WTC11 (cell line): ENCODE results near the gene MTX2. TPM values are rescaled to one million over a fixed set of nuclear protein-coding genes. Genes with fewer than 3 reads are reported as not detected.

Experiments
- ATAC-seq: fragments of 200-7000 bp; cut with Tn5 transposase; 2 replicates; pipeline ENCODE4 v1.10.0; 2021; ENCODE audit warnings: mild to moderate bottlenecking, moderate library complexity
- CTCF ChIA-PET: fragments of 300-600 bp; sonication (Branson Sonifier 250); formaldehyde crosslinking; loops from one replicate; lab custom pipeline; 2021; ENCODE audit warnings: antibody characterized with exemption; lab: Charles Lee
- POLR2A ChIA-PET: fragments of 350-600 bp; sonication (Branson Sonifier 250); formaldehyde crosslinking; loops from one replicate; lab custom pipeline; 2021; ENCODE audit warnings: antibody characterized with exemption; lab: Charles Lee
- DNase-seq: peaks from one replicate; pipeline ENCODE4 v3.0.0; 2021; ENCODE audit warnings: low spot score
- H3K27ac Mint-ChIP-seq: 2 replicates; pipeline ENCODE4 v1.8.0; 2021; ENCODE audit warnings: mixed read lengths
- H3K27me3 Mint-ChIP-seq: 2 replicates; pipeline ENCODE4 v1.8.0; 2021; ENCODE audit warnings: low read depth, mild to moderate bottlenecking, moderate library complexity, mixed read lengths
- H3K36me3 Mint-ChIP-seq: 2 replicates; pipeline ENCODE4 v1.8.0; 2021; ENCODE audit warnings: mixed read lengths
- H3K4me1 Mint-ChIP-seq: 2 replicates; pipeline ENCODE4 v1.8.0; 2022; ENCODE audit warnings: mixed read lengths
- H3K4me3 Mint-ChIP-seq: 2 replicates; pipeline ENCODE4 v1.8.0; 2021; ENCODE audit warnings: mild to moderate bottlenecking, moderate library complexity, mixed read lengths
- H3K9me3 Mint-ChIP-seq: 2 replicates; pipeline ENCODE4 v1.8.0; 2021; ENCODE audit warnings: mixed read lengths
- ARID4B ChIP-seq: sonication (generic); formaldehyde crosslinking; IDR thresholded peaks from 2 replicates; pipeline ENCODE4 v1.8.0; 2023; ENCODE audit warnings: missing genetic modification reagents, mild to moderate bottlenecking, borderline replicate concordance
- ATF1 ChIP-seq: sonication (generic); formaldehyde crosslinking; IDR thresholded peaks from 2 replicates; pipeline ENCODE4 v1.8.1; 2023; ENCODE audit warnings: mild to moderate bottlenecking, moderate library complexity, missing genetic modification reagents
- CBFB ChIP-seq: sonication (generic); formaldehyde crosslinking; IDR thresholded peaks from 2 replicates; pipeline ENCODE4 v1.8.1; 2022; ENCODE audit warnings: mild to moderate bottlenecking, low read depth, missing genetic modification reagents
- ELF4 ChIP-seq: sonication (generic); formaldehyde crosslinking; IDR thresholded peaks from 2 replicates; pipeline ENCODE4 v1.8.1; 2022; ENCODE audit warnings: low read depth, mild to moderate bottlenecking, moderate library complexity, missing genetic modification reagents
- EMX1 ChIP-seq: fragments of 250-450 bp; sonication (Bioruptor Pico); IDR thresholded peaks from 2 replicates; pipeline ENCODE4 v1.8.0; 2021; ENCODE audit warnings: mild to moderate bottlenecking
- ERG ChIP-seq: fragments of 250-450 bp; sonication (Bioruptor Pico); IDR thresholded peaks from 2 replicates; pipeline ENCODE4 v1.8.0; 2021; ENCODE audit warnings: mild to moderate bottlenecking
- ESRRA ChIP-seq: sonication (generic); formaldehyde crosslinking; IDR thresholded peaks from 2 replicates; pipeline ENCODE4 v1.8.1; 2022; ENCODE audit warnings: mild to moderate bottlenecking, missing genetic modification reagents, borderline replicate concordance
- FOXJ3 ChIP-seq: sonication (generic); formaldehyde crosslinking; IDR thresholded peaks from 2 replicates; pipeline ENCODE4 v1.9.0; 2021; ENCODE audit warnings: missing genetic modification reagents, mild to moderate bottlenecking, borderline replicate concordance
- JAZF1 ChIP-seq: fragments of 250-450 bp; sonication (Bioruptor Pico); IDR thresholded peaks from 2 replicates; pipeline ENCODE4 v1.9.0; 2021; ENCODE audit warnings: moderate library complexity, mild to moderate bottlenecking, inconsistent platforms
- NFATC4 ChIP-seq: fragments of 250-450 bp; sonication (Bioruptor Pico); IDR thresholded peaks from 2 replicates; pipeline ENCODE4 v1.9.0; 2021; ENCODE audit warnings: mild to moderate bottlenecking
- SP1 ChIP-seq: sonication (generic); formaldehyde crosslinking; conservative IDR thresholded peaks from 2 replicates; pipeline ENCODE4 v1.8.1; 2022; ENCODE audit warnings: missing genetic modification reagents
- TCF7 ChIP-seq: sonication (generic); formaldehyde crosslinking; IDR thresholded peaks from 2 replicates; pipeline ENCODE4 v1.8.0; 2022; ENCODE audit warnings: mild to moderate bottlenecking, low read depth, missing genetic modification reagents, moderate library complexity
- TEAD4 ChIP-seq: sonication (generic); formaldehyde crosslinking; IDR thresholded peaks from 2 replicates; pipeline ENCODE4 v1.8.0; 2022; ENCODE audit warnings: mild to moderate bottlenecking, missing genetic modification reagents
- ZBTB21 ChIP-seq: sonication (generic); formaldehyde crosslinking; IDR thresholded peaks from 2 replicates; pipeline ENCODE4 v1.8.1; 2023; ENCODE audit warnings: mild to moderate bottlenecking, missing genetic modification reagents, borderline replicate concordance
- ZNF219 ChIP-seq: sonication (generic); formaldehyde crosslinking; IDR thresholded peaks from 2 replicates; pipeline ENCODE4 v1.8.0; 2023; ENCODE audit warnings: missing genetic modification reagents, mild to moderate bottlenecking, borderline replicate concordance
- ZNF512 ChIP-seq: sonication (generic); formaldehyde crosslinking; IDR thresholded peaks from 2 replicates; pipeline ENCODE4 v1.8.1; 2022; ENCODE audit warnings: missing genetic modification reagents, borderline replicate concordance
- total RNA-seq: library from RNA; stranded (reverse); gene quantifications from 3 replicates; pipeline ENCODE4 v1.2.3, GENCODE V29; 2021

Gene MTX2
- total RNA-seq, 1 experiment from 2014 or later, result 33.6 TPM

- no peak overlapping the region for H3K27ac Mint-ChIP-seq
Measured at GRCh38 chr2:176284461-176285049, 15.3 kb downstream of the MTX2 start.

GRCh38 chr2:176285321-176285720 is 16.1 kb downstream of the MTX2 start:
- H3K27ac Mint-ChIP-seq, result no peak overlapping the region
- no peaks in the 10 kb centered on the region for H3K27me3 Mint-ChIP-seq
- POLR2A ChIA-PET, result no interaction called here
- H3K9me3 Mint-ChIP-seq, result no peaks in the 10 kb centered on the region
- peaks cover 24% of the 10 kb centered on the region for H3K4me1 Mint-ChIP-seq
- no peaks in the 10 kb centered on the region for H3K36me3 Mint-ChIP-seq
- CTCF ChIA-PET, result interaction anchor here (0.7 to 1.0 kb wide), 2 partner anchors 170 to 346 kb away, joined by 3 to 5 read pairs; no protein-coding TSS in a partner anchor
- TF ChIP-seq EMX1 (CRISPR knock-in tag), result no peak
- DNase-seq, result no peak
- ATAC-seq, result peak; percentile 60
- H3K4me3 Mint-ChIP-seq, result no peak overlapping the region

More at GRCh38 chr2:176284461-176285049, 15.3 kb downstream of the MTX2 start:
- ATAC-seq, result no peak
- H3K36me3 Mint-ChIP-seq, result no peaks in the 10 kb centered on the region
- no peak for DNase-seq
- H3K4me1 Mint-ChIP-seq, result peaks cover 27% of the 10 kb centered on the region
- no peaks in the 10 kb centered on the region for H3K9me3 Mint-ChIP-seq
- CTCF ChIA-PET, result interaction anchor here (0.7 to 1.0 kb wide), 2 partner anchors 171 to 346 kb away, joined by 3 to 5 read pairs; no protein-coding TSS in a partner anchor
- TF ChIP-seq TEAD4 (CRISPR knock-in tag) (no peak), JAZF1 (CRISPR knock-in tag) (no peak), ARID4B (CRISPR knock-in tag) (no peak), ATF1 (CRISPR knock-in tag) (no peak), CBFB (CRISPR knock-in tag) (no peak), ZBTB21 (no peak), ZNF219 (CRISPR knock-in tag) (no peak), SP1 (no peak), ERG (no peak), NFATC4 (CRISPR knock-in tag) (no peak), TCF7 (CRISPR knock-in tag) (no peak), ELF4 (no peak), ZNF512 (CRISPR knock-in tag) (no peak), FOXJ3 (CRISPR knock-in tag) (no peak)
- H3K4me3 Mint-ChIP-seq, result no peak overlapping the region
- POLR2A ChIA-PET, result no interaction called here
- no peaks in the 10 kb centered on the region for H3K27me3 Mint-ChIP-seq

- ChIA-PET POLR2A (no interaction called here), CTCF (no interaction called here)
- no peaks in the 10 kb centered on the region for H3K36me3 Mint-ChIP-seq
- no peaks in the 10 kb centered on the region for H3K9me3 Mint-ChIP-seq
- TF ChIP-seq ESRRA (CRISPR knock-in tag), result no peak
- peaks cover 29% of the 10 kb centered on the region for H3K4me1 Mint-ChIP-seq
- H3K27ac Mint-ChIP-seq, result no peak overlapping the region
- no peaks in the 10 kb centered on the region for H3K27me3 Mint-ChIP-seq
- no peak for DNase-seq
- H3K4me3 Mint-ChIP-seq, result no peak overlapping the region
- no peak for ATAC-seq
Measured at GRCh38 chr2:176291335-176291734, 22.1 kb downstream of the MTX2 start.
